Parathyroid adenoma (tissue), 2 donors: ENCODE data around the gene ZBTB21.

ENCODE experiments used
- H2AFZ ChIP-seq: fragments of 300-600 bp; sonication (generic); one replicate; pipeline ENCODE4 v1.7.0; 2017; ENCODE audit warnings: antibody characterized with exemption, mild to moderate bottlenecking
- H3K27ac ChIP-seq: fragments of 300-600 bp; sonication (generic); one replicate; pipeline ENCODE4 v1.7.0; 2017
- H3K27me3 ChIP-seq: fragments of 300-600 bp; sonication (generic); one replicate; pipeline ENCODE4 v1.7.0; 2017; ENCODE audit warnings: low read length; ENCODE audit not compliant: control insufficient read depth, insufficient read depth
- H3K36me3 ChIP-seq: fragments of 300-600 bp; sonication (generic); one replicate; pipeline ENCODE4 v1.7.0; 2017; ENCODE audit warnings: low read length; ENCODE audit not compliant: control insufficient read depth, insufficient read depth
- H3K4me1 ChIP-seq: fragments of 300-600 bp; sonication (generic); one replicate; pipeline ENCODE4 v1.7.0; 2017; ENCODE audit warnings: control low read depth
- H3K4me2 ChIP-seq: fragments of 300-600 bp; sonication (generic); one replicate; pipeline ENCODE4 v1.7.0; 2017; ENCODE audit warnings: low read length
- H3K4me3 ChIP-seq: fragments of 300-600 bp; sonication (generic); one replicate; pipeline ENCODE4 v1.7.0; 2017; ENCODE audit warnings: low read depth, low read length
- H3K79me2 ChIP-seq: fragments of 300-600 bp; sonication (generic); one replicate; pipeline ENCODE4 v1.7.0; 2017; ENCODE audit warnings: control low read depth
- H3K9ac ChIP-seq: fragments of 300-600 bp; sonication (generic); one replicate; pipeline ENCODE4 v1.7.0; 2017; ENCODE audit warnings: mild to moderate bottlenecking
- H3K9me3 ChIP-seq: fragments of 300-600 bp; sonication (generic); one replicate; pipeline ENCODE4 v1.7.0; 2017; ENCODE audit warnings: low read length; ENCODE audit not compliant: control insufficient read depth
- TF ChIP-seq, protein P1 (sequence below): fragments of 300-600 bp; sonication (generic); IDR thresholded peaks from one replicate; pipeline ENCODE4 v1.7.0; 2017; ENCODE audit warnings: antibody characterized with exemption, mild to moderate bottlenecking
- donor health status: primary hyperparathyroidism.

ZBTB21 gene

DNA sequence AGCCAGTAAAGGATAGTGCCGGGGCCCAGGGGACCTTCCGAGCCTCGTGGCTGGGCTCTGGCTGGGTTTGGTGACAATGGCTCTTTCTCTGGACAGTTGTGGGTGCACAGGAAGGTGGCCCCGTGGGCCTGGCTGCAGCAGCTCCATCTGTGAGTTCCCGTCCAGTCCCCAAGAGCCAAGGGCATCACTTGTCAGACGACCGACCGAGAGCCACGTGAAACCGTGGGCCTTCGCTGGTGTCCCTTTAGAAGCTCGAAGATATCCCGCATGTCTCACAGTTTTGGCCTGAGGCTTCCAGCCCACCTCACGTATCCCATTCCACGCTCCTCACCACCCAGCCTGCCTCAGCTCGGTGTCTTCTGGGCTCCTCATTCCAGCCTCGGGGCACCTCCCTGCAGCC lies 33.8 kb upstream of the ZBTB21 start:
- H3K9me3 ChIP-seq = no peaks in the 10 kb centered on the region
- TF ChIP-seq, protein P1, sequence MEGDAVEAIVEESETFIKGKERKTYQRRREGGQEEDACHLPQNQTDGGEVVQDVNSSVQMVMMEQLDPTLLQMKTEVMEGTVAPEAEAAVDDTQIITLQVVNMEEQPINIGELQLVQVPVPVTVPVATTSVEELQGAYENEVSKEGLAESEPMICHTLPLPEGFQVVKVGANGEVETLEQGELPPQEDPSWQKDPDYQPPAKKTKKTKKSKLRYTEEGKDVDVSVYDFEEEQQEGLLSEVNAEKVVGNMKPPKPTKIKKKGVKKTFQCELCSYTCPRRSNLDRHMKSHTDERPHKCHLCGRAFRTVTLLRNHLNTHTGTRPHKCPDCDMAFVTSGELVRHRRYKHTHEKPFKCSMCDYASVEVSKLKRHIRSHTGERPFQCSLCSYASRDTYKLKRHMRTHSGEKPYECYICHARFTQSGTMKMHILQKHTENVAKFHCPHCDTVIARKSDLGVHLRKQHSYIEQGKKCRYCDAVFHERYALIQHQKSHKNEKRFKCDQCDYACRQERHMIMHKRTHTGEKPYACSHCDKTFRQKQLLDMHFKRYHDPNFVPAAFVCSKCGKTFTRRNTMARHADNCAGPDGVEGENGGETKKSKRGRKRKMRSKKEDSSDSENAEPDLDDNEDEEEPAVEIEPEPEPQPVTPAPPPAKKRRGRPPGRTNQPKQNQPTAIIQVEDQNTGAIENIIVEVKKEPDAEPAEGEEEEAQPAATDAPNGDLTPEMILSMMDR = no peak

DNA sequence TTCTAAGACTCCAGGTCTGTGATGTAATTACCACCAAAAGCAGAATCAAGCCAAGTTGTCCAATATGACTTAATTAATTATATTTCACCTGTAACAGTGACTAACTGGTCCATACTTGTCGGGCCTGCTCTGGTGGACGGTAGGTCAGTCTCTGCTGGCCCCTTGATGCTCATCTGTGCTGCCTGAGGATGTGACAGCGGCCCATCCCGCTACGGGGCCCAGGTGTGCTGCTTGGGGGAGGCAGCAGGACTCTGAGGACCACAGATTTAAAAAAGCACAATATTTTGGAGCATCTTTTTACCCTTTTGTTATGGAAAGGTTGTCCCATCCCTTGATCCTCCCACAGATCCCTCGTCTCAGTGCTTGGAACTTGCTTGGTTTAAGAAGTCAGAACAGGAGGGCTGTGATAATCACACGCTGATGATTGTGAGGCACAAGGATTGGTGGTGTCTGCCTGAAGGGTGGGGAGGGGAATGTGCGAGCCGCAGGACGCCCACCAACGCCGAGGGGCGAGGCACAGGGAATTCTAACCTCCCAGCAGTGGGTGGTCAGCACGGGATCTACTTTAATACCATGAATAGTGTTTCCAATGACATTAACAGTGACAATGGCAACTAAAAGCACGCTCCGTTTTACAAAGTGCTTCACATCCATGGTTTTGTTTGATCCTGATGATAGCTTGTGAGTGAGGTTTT lies 33.2 kb upstream of the ZBTB21 start:
- Histone ChIP-seq H2AFZ (no peak overlapping the region), H3K9me3 (no peaks in the 10 kb centered on the region), H3K27me3 (no peaks in the 10 kb centered on the region), H3K4me3 (no peak overlapping the region), H3K9ac (no peak overlapping the region), H3K4me1 (no peaks in the 10 kb centered on the region), H3K27ac (no peak overlapping the region), H3K4me2 (no peak overlapping the region), H3K79me2 (no peaks in the 10 kb centered on the region), H3K36me3 (no peaks in the 10 kb centered on the region)
- TF ChIP-seq, protein P1 = no peak

More for the DNA sequence above, 33.8 kb upstream of the ZBTB21 start:
- H2AFZ ChIP-seq = no peak overlapping the region
- H3K4me2 ChIP-seq = no peak overlapping the region
- H3K9ac ChIP-seq = no peak overlapping the region
- H3K4me3 ChIP-seq = no peak overlapping the region
- H3K27me3 ChIP-seq = no peaks in the 10 kb centered on the region
- H3K36me3 ChIP-seq = no peaks in the 10 kb centered on the region
- H3K4me1 ChIP-seq = no peaks in the 10 kb centered on the region
- H3K27ac ChIP-seq = no peak overlapping the region
- H3K79me2 ChIP-seq = no peaks in the 10 kb centered on the region

DNA sequence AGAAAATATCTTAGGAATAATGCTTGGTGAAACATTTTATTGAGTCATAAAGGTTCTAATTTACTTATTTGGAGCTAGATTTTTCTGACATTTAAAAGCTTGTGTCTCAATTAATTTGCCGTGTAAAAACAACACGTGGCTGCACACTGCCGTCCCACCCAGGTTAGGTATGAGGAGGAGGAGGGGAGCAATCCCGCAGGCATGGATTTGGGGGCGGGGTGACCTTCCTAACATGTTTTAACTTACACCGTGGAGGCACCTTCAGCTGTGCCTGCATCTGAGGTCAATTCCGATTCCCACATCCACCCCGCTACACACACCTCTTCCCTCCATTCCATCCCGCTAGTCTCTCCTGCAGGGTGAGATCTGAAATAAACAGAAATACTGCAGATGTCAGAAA lies 32.5 kb upstream of the ZBTB21 start:
- Histone ChIP-seq H3K36me3 (no peaks in the 10 kb centered on the region), H3K4me1 (no peaks in the 10 kb centered on the region), H3K4me3 (no peak overlapping the region), H3K9ac (no peak overlapping the region), H3K79me2 (no peaks in the 10 kb centered on the region), H3K27me3 (no peaks in the 10 kb centered on the region), H3K27ac (no peak overlapping the region), H2AFZ (no peak overlapping the region), H3K4me2 (no peak overlapping the region), H3K9me3 (no peaks in the 10 kb centered on the region)
- TF ChIP-seq, protein P1 = no peak

DNA sequence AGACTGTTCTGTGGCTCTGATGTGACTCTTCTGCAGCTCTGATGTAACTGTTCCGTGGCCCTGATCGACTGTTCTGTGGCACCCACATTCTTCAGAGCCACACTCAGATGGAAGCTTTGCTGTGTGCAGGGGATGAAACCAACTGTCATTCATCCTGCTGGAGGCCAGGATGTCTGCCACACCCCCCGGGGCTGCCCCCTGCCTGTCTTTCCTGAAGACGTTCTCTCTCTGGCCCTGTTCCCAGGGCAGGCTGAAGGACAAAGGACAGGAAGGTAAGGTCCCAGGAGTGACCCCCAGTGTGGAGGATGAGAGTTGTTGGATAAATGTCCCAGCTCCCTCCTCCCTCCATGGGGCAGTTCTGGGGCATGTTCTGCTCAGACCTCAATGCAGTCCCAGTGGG lies 31.6 kb upstream of the ZBTB21 start:
- Histone ChIP-seq H3K4me1 (no peaks in the 10 kb centered on the region), H3K36me3 (no peaks in the 10 kb centered on the region)
- TF ChIP-seq, protein P1 = no peak

DNA sequence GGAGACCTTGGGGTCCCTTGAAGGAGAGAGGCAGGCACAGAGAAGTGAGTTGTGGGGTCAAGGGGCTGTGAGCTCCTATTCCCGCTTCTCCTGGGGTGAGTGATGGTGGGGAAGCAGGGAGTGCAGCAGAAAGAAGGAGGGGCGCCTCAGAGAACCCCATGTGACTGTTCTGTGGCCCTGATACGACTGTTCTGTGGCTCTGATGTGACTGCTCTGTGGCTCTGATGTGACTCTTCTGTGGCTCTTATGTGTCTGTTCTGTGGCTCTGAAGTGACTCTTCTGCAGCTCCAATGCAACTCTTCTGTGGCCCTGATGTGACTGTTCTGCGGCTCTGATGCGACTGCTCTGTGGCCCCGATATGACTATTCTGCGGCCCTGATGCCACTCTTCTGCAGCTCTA lies 31.1 kb upstream of the ZBTB21 start:
- no peak overlapping the region for H3K4me3 ChIP-seq
- H3K4me1 ChIP-seq = no peaks in the 10 kb centered on the region
- no peak overlapping the region for H3K4me2 ChIP-seq
- H3K36me3 ChIP-seq = no peaks in the 10 kb centered on the region
- no peak overlapping the region for H2AFZ ChIP-seq
- no peaks in the 10 kb centered on the region for H3K27me3 ChIP-seq
- no peaks in the 10 kb centered on the region for H3K9me3 ChIP-seq
- no peak overlapping the region for H3K9ac ChIP-seq
- H3K79me2 ChIP-seq = no peaks in the 10 kb centered on the region
- H3K27ac ChIP-seq = no peak overlapping the region
- TF ChIP-seq, protein P1 = no peak

More for the DNA sequence above, 31.6 kb upstream of the ZBTB21 start:
- H3K4me2 ChIP-seq = no peak overlapping the region
- no peak overlapping the region for H3K4me3 ChIP-seq
- H3K79me2 ChIP-seq = no peaks in the 10 kb centered on the region
- no peak overlapping the region for H3K9ac ChIP-seq
- H3K9me3 ChIP-seq = no peaks in the 10 kb centered on the region
- H2AFZ ChIP-seq = no peak overlapping the region
- no peaks in the 10 kb centered on the region for H3K27me3 ChIP-seq
- H3K27ac ChIP-seq = no peak overlapping the region
